HG03175 (cell line): ENCODE measurements around the gene USPL1.
"Not testable (repeated sequence)": the region's sequence is repeated elsewhere in the genome, so short reads cannot be mapped to it uniquely, and the experiment has no call there.

Source experiments
- ATAC-seq: cut with Tn5 transposase; IDR thresholded peaks from one replicate; pipeline ENCODE4 v1.9.1; 2021; ENCODE audit warnings: mild to moderate bottlenecking, moderate library complexity; ENCODE audit not compliant: unreplicated experiment

The USPL1 gene

DNA sequence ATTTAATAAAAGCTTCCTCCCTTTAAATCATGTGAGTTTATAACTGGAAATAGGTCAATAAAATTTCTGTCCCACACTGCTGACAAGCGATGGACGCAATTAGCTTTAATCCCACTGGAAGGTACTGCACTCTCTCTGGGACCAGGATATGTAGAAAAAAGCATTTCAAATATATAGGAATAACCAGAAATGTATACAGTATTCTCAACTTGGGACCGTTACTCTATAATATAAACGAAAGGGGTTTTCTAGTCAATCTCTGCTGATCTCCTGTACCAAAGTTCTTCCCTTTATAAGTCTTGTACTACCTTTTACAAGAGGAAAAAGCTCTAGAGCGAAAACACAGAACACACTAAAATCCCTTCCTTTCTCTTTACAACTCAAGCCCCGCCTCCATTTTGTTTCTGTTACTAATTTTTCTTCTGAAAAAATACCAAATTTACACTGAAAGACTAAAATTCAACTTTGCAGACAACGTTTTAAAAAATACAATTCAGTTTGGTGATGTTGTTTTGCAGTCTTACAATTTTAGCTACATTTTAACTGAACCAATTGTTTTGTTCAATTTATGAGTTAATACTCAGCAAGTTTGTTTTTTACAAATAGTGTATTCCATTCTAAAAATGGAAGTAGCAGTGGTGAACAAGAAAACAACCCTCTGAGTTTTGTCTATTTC, 1.7 kb upstream of the USPL1 start:
- no peak for ATAC-seq

DNA sequence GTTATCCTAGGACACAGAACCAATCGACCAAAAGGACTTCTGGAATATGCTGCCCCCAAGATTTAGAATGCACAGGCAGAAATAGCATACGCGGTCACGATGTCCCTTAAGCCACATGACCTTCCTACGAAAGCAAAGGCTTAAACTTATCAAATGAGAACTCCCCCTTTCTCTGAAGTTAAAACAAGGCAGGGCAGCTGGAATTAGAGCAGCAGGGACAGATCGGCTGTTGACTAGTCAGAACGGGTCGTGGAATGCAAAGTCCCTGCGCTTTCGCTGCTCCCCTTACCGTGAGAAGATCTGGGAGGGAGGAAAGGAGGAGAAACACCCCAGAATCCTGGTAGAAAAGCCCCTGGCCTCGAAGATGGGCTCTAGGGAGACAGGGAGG, 799 bp upstream of the USPL1 start:
- ATAC-seq, result peak; percentile 17

DNA sequence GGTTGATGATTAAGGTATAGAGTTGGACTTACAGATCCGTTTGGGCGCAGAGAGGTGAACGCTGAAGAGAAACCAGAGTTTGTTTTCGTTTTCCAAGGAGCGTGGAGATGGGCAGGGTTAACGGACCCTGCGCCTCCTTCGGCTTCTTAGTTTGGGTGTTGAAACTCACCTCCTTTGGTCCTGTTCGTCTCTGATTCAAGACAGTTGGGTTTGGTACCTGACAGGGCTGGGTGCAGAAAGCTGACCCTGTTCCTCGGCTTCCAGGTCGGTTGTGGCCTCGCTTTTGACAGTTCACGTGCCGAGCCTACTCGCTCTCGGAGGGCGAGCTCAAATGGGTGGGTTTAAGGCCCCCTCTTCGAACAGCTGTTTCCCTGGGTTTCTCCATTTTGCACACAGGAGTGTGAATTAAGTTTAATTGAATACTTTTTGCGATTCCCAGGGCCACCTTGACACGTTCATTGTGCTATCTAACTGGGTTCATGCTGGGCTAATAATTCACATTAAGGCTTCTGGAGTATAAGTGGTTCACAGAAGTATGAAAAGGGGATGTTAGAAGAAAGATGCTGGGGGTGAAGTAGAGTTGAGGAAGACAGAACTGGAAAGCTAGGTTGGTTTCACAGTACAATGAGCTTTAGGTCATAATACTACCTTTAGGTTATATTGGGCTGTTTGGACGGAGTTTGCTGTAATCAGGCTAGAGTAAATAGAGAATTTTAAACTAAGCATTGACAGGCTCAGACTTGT, 638 bp downstream of the USPL1 start:
- ATAC-seq, result peak; percentile 3

- no peak for ATAC-seq
Observed at GRCh38 chr13:30618930-30619279, 1.2 kb downstream of the USPL1 start.

DNA sequence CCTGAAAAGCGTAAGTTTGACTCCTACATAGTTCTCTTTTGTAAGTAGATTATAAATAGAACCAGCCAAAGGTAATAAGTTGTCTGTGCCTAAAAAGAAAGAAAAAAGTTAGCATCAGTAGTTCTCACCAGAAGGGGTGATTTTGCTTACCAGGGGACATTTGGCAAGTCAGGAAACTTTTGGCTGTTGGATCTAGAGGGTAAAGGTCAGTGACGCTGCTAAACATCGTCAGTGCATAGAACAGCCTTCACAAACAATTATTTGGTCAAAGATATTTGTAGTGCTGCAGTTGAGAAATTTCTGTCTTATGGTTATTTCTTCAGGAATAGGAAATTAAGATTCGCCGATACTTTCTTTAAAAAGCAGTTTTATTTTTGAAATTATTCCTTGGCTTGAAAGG, 2.0 kb downstream of the USPL1 start:
- no peak for ATAC-seq

- no peak for ATAC-seq
Observed at GRCh38 chr13:30620941-30621340, 3.2 kb downstream of the USPL1 start.

DNA sequence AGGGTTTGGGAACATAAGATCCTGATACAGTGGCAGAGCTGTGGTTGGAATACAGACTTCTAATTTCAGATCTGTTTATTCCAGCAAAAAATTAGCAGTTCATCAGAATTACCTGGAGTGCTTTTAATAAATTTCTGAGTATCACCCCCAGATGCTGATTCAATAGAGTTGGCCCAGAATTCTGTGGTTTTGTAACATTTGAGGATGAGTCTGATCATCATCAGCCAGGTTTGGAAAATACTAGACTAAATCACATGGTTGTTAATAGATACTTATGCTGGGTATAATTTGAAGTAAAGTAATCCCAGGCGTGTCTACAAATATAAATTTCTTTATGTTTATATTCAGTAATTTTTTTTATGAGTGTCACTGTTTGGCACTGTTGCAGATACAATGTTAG, 4.8 kb downstream of the USPL1 start:
- ATAC-seq, result no peak

GRCh38 chr13:30623392-30623791, 5.7 kb downstream of the USPL1 start:
- no peak for ATAC-seq

- no peak for ATAC-seq
Observed at GRCh38 chr13:30624630-30625029, 6.9 kb downstream of the USPL1 start.

DNA sequence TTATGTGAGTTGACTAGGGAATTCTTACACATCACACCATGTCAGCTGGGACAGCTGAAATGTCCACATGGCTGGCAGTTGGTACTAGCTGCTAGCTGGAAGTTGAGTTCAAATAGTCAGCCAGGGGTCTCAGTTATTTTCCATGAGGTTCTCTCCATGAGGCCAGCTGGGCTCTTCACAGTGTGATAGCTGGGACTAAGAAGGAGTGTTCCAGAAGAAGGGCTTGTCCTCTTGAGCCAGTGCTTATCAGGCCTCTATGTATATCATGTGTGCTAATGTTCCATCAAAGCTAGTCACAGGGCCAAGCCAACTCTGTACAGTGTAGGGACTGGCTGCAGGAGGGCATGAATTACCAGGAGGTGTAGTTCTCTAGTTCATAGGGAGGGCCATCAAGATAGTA, 11.8 kb downstream of the USPL1 start:
- no peak for ATAC-seq

GRCh38 chr13:30633861-30634260, 16.1 kb downstream of the USPL1 start:
- ATAC-seq, result no peak

DNA sequence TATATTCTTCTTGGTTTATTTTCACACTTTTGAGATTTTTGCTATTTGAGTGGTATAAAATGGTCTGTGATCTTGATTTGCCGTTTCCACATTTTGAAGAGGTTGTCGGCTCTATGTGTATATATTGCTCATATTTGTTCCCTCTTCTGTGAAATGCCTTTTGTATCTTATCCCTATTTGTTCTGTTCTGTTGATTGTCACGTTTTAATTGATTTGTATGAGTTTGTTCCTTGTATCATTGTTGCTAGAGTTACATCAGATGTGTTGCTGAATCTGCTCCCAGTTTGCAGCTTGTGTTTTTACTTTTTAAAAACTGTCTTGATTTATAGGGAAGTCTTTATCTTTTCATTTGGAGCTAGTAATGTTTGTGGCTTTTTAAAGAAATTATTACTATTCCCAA, 17.1 kb downstream of the USPL1 start:
- no peak for ATAC-seq

- no peak for ATAC-seq
Observed at GRCh38 chr13:30638301-30638700, 20.6 kb downstream of the USPL1 start.

DNA sequence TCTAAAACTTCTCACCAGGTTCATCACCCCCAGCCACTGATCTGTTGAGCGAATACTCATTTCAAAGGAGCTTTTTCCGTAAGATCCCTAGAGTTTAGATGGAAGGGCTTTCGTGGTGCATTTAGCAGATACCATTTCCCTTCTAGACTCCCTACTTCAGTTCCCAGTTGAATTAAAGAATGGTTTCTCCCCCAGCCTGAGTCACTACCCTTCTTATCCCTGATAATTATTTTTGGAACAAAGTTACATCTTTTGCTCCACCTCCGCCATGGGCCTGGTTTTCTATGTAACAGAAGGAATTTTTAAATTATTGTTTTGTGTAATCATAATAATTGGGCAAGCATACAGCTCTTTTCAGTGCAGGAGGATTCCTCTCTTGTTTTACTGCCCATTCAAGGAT, 22.0 kb downstream of the USPL1 start:
- no peak for ATAC-seq

- not testable (repeated sequence) for ATAC-seq
Observed at GRCh38 chr13:30641173-30641572, 23.5 kb downstream of the USPL1 start.

- ATAC-seq, result no peak
Observed at GRCh38 chr13:30645629-30646028, 27.9 kb downstream of the USPL1 start.

- no peak for ATAC-seq
Observed at GRCh38 chr13:30647420-30647819, 29.7 kb downstream of the USPL1 start.

DNA sequence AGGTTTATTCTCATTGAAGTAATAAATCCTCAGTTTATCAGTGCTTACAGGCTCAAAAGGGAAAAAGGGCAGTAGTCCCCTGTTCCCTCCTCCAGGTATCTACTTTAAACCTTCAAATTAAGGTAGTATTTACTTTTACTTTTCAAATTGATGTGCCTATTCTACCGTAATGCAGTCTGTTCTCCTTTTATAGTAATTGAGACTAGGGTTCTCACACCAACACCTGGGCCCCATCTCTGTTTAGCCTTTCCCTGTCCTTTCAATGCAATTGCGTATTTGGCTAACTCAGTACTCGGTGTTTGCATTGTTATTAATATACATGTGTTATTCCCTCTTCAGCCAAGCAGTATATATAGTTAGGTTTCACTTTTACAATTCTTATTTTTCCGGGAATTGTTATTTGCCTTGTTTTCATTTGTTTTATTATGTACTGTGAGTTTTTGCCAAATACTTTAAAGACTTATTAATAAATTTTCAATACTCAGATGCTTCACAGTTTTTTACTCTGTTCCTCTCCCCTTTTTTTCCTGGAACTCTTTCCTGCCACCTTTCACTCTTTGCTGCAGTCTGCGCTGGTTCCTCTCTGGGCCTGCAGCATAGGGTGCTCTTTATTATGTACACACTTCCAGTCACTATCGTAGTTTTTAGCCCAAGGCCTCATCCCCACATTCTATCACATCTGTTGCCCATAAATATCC, 30.3 kb downstream of the USPL1 start:
- no peak for ATAC-seq

GRCh38 chr13:30648522-30649012, 30.8 kb downstream of the USPL1 start:
- no peak for ATAC-seq

DNA sequence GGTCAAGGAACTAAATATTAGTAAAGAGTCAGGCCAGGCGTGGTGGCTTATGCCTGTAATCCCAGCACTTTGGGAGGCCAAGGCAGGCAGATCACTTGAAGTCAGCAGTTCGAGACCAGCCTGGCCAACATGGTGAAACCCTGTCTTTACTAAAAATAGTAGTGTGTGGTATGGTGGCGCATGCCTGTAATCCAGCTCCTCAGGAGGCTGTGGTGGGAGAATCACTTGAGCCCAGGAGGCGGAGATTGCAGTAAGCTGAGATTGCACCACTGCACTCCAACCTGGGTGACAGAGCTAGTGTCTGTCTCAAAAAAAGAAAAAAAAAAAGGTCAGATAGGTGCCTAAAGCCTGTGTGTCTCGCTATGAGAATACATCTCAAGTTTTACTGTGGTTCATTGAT, 33.9 kb downstream of the USPL1 start:
- not testable (repeated sequence) for ATAC-seq

GRCh38 chr13:30652746-30653386, 35.1 kb downstream of the USPL1 start:
- no peak for ATAC-seq
